ENCODE results near the gene SGCD.

The SGCD gene

GRCh38 chr5:156331181-156331580, 4.2 kb downstream of the SGCD start:
- Histone ChIP-seq H3K4me1 (ENCODE audit: control insufficient read depth, insufficient read depth, low read depth, low read length) (peaks cover 3% of the 10 kb centered on the region), H3K9ac (ENCODE audit: low read length) (no peak overlapping the region), H2AFZ (ENCODE audit: low read depth, low read length) (no peak overlapping the region), H2AK5ac (ENCODE audit: low read length, severe bottlenecking) (no peak overlapping the region), H3K4ac (ENCODE audit: low read depth in 1 of 2, low read length in 2 of 2) (no peak overlapping the region), H3K14ac (ENCODE audit: low read length in 2 of 2) (no peak overlapping the region), H2BK12ac (ENCODE audit: low read length in 2 of 2) (no peak overlapping the region), H3K27me3 (ENCODE audit: control insufficient read depth in 1 of 2, insufficient read depth in 1 of 2, low read length in 2 of 2) (no peaks in the 10 kb centered on the region), H3K4me2 (ENCODE audit: low read length, poor library complexity, severe bottlenecking) (no peak overlapping the region), H3K23ac (ENCODE audit: low read length in 2 of 2) (no peak overlapping the region), H2BK15ac (ENCODE audit: low read depth, poor library complexity, severe bottlenecking) (no peak overlapping the region), H3K36me3 (ENCODE audit: control insufficient read depth in 1 of 2, insufficient read depth in 2 of 2, low read depth in 1 of 2, low read length in 2 of 2) (peaks cover 0 to 4% of the 10 kb centered on the region in 2 experiments), H4K8ac (ENCODE audit: low read length) (no peak overlapping the region), H3K4me3 (ENCODE audit: insufficient read depth in 1 of 2, low read depth in 1 of 2, low read length in 2 of 2) (no peak overlapping the region), H4K91ac (ENCODE audit: low read length) (no peak overlapping the region), H3K18ac (ENCODE audit: low read depth in 1 of 2, low read length in 2 of 2) (no peak overlapping the region), H3K27ac (ENCODE audit: low read length, poor library complexity, severe bottlenecking) (no peak overlapping the region), H2BK120ac (ENCODE audit: low read depth, low read length) (no peak overlapping the region), H2BK5ac (ENCODE audit: low read depth, low read length, poor library complexity, severe bottlenecking) (no peak overlapping the region), H3K9me3 (ENCODE audit: control insufficient read depth, low read length) (no peaks in the 10 kb centered on the region), H3K79me1 (replicated peaks; ENCODE audit: low read length, poor library complexity, severe bottlenecking) (no peaks in the 10 kb centered on the region)
- WGBS: 96% methylated on average over 1 of the region's 1 CpG
- no peak for DNase-seq

GRCh38 chr5:156331845-156332244, 4.9 kb downstream of the SGCD start:
- no peaks in the 10 kb centered on the region for H3K79me1 ChIP-seq (replicated peaks; ENCODE audit: low read length, poor library complexity, severe bottlenecking)
- H4K91ac ChIP-seq (ENCODE audit: low read length): no peak overlapping the region
- H2BK12ac ChIP-seq (ENCODE audit: low read length in 2 of 2): no peak overlapping the region
- no peak overlapping the region for H3K4ac ChIP-seq (ENCODE audit: low read depth in 1 of 2, low read length in 2 of 2)
- H3K4me1 ChIP-seq (ENCODE audit: control insufficient read depth, insufficient read depth, low read depth, low read length): peaks cover 2% of the 10 kb centered on the region
- no peak for DNase-seq
- H2BK5ac ChIP-seq (ENCODE audit: low read depth, low read length, poor library complexity, severe bottlenecking): no peak overlapping the region
- no peak overlapping the region for H2AFZ ChIP-seq (ENCODE audit: low read depth, low read length)
- H2BK15ac ChIP-seq (ENCODE audit: low read depth, poor library complexity, severe bottlenecking): no peak overlapping the region
- WGBS: 89% methylated on average over 4 of the region's 6 CpGs
- H3K18ac ChIP-seq (ENCODE audit: low read depth in 1 of 2, low read length in 2 of 2): no peak overlapping the region
- H4K8ac ChIP-seq (ENCODE audit: low read length): no peak overlapping the region
- H3K36me3 ChIP-seq (ENCODE audit: control insufficient read depth in 1 of 2, insufficient read depth in 2 of 2, low read depth in 1 of 2, low read length in 2 of 2): peaks cover 0 to 4% of the 10 kb centered on the region in 2 experiments
- no peak overlapping the region for H2BK120ac ChIP-seq (ENCODE audit: low read depth, low read length)
- H3K14ac ChIP-seq (ENCODE audit: low read length in 2 of 2): no peak overlapping the region
- no peak overlapping the region for H2AK5ac ChIP-seq (ENCODE audit: low read length, severe bottlenecking)
- H3K27ac ChIP-seq (ENCODE audit: low read length, poor library complexity, severe bottlenecking): no peak overlapping the region
- H3K23ac ChIP-seq (ENCODE audit: low read length in 2 of 2): no peak overlapping the region
- H3K9me3 ChIP-seq (ENCODE audit: control insufficient read depth, low read length): no peaks in the 10 kb centered on the region
- no peak overlapping the region for H3K9ac ChIP-seq (ENCODE audit: low read length)
- H3K4me3 ChIP-seq (ENCODE audit: insufficient read depth in 1 of 2, low read depth in 1 of 2, low read length in 2 of 2): no peak overlapping the region
- H3K4me2 ChIP-seq (ENCODE audit: low read length, poor library complexity, severe bottlenecking): no peak overlapping the region
- H3K27me3 ChIP-seq (ENCODE audit: control insufficient read depth in 1 of 2, insufficient read depth in 1 of 2, low read length in 2 of 2): no peaks in the 10 kb centered on the region

GRCh38 chr5:156332245-156332644, 5.3 kb downstream of the SGCD start:
- no peak overlapping the region for H3K4me3 ChIP-seq (ENCODE audit: insufficient read depth in 1 of 2, low read depth in 1 of 2, low read length in 2 of 2)
- H2AFZ ChIP-seq (ENCODE audit: low read depth, low read length): no peak overlapping the region
- H3K36me3 ChIP-seq (ENCODE audit: control insufficient read depth in 1 of 2, insufficient read depth in 2 of 2, low read depth in 1 of 2, low read length in 2 of 2): peaks cover 0 to 4% of the 10 kb centered on the region in 2 experiments
- H3K14ac ChIP-seq (ENCODE audit: low read length in 2 of 2): no peak overlapping the region
- H3K23ac ChIP-seq (ENCODE audit: low read length in 2 of 2): no peak overlapping the region
- DNase-seq: no peak
- H2BK120ac ChIP-seq (ENCODE audit: low read depth, low read length): no peak overlapping the region
- H3K27me3 ChIP-seq (ENCODE audit: control insufficient read depth in 1 of 2, insufficient read depth in 1 of 2, low read length in 2 of 2): no peaks in the 10 kb centered on the region
- H3K9ac ChIP-seq (ENCODE audit: low read length): no peak overlapping the region
- H2BK12ac ChIP-seq (ENCODE audit: low read length in 2 of 2): no peak overlapping the region
- H3K18ac ChIP-seq (ENCODE audit: low read depth in 1 of 2, low read length in 2 of 2): no peak overlapping the region
- H3K4ac ChIP-seq (ENCODE audit: low read depth in 1 of 2, low read length in 2 of 2): no peak overlapping the region
- no peak overlapping the region for H3K4me2 ChIP-seq (ENCODE audit: low read length, poor library complexity, severe bottlenecking)
- H3K9me3 ChIP-seq (ENCODE audit: control insufficient read depth, low read length): no peaks in the 10 kb centered on the region
- no peak overlapping the region for H2BK15ac ChIP-seq (ENCODE audit: low read depth, poor library complexity, severe bottlenecking)
- H3K79me1 ChIP-seq (replicated peaks; ENCODE audit: low read length, poor library complexity, severe bottlenecking): no peaks in the 10 kb centered on the region
- no peak overlapping the region for H4K8ac ChIP-seq (ENCODE audit: low read length)
- H2AK5ac ChIP-seq (ENCODE audit: low read length, severe bottlenecking): no peak overlapping the region
- H3K4me1 ChIP-seq (ENCODE audit: control insufficient read depth, insufficient read depth, low read depth, low read length): no peaks in the 10 kb centered on the region
- H3K27ac ChIP-seq (ENCODE audit: low read length, poor library complexity, severe bottlenecking): no peak overlapping the region
- 42% methylated on average over 2 of the region's 2 CpGs for WGBS
- no peak overlapping the region for H2BK5ac ChIP-seq (ENCODE audit: low read depth, low read length, poor library complexity, severe bottlenecking)
- no peak overlapping the region for H4K91ac ChIP-seq (ENCODE audit: low read length)

GRCh38 chr5:156339139-156339841, 12.3 kb downstream of the SGCD start:
- no peak overlapping the region for H2BK15ac ChIP-seq (ENCODE audit: low read depth, poor library complexity, severe bottlenecking)
- H4K8ac ChIP-seq (ENCODE audit: low read length): no peak overlapping the region
- no peak overlapping the region for H3K9ac ChIP-seq (ENCODE audit: low read length)
- no peaks in the 10 kb centered on the region for H3K27me3 ChIP-seq (ENCODE audit: control insufficient read depth in 1 of 2, insufficient read depth in 1 of 2, low read length in 2 of 2)
- H3K4me3 ChIP-seq (ENCODE audit: insufficient read depth in 1 of 2, low read depth in 1 of 2, low read length in 2 of 2): no peak overlapping the region
- DNase-seq: no peak
- 71% methylated on average over 1 of the region's 2 CpGs for WGBS
- no peak overlapping the region for H3K14ac ChIP-seq (ENCODE audit: low read length in 2 of 2)
- no peak overlapping the region for H4K91ac ChIP-seq (ENCODE audit: low read length)
- no peaks in the 10 kb centered on the region for H3K9me3 ChIP-seq (ENCODE audit: control insufficient read depth, low read length)
- H3K4ac ChIP-seq (ENCODE audit: low read depth in 1 of 2, low read length in 2 of 2): no peak overlapping the region
- H2AK5ac ChIP-seq (ENCODE audit: low read length, severe bottlenecking): no peak overlapping the region
- no peak overlapping the region for H2BK12ac ChIP-seq (ENCODE audit: low read length in 2 of 2)
- no peak overlapping the region for H2AFZ ChIP-seq (ENCODE audit: low read depth, low read length)
- H3K4me1 ChIP-seq (ENCODE audit: control insufficient read depth, insufficient read depth, low read depth, low read length): no peaks in the 10 kb centered on the region
- no peak overlapping the region for H3K23ac ChIP-seq (ENCODE audit: low read length in 2 of 2)
- no peaks in the 10 kb centered on the region for H3K36me3 ChIP-seq (ENCODE audit: control insufficient read depth in 1 of 2, insufficient read depth in 2 of 2, low read depth in 1 of 2, low read length in 2 of 2)
- H3K79me1 ChIP-seq (replicated peaks; ENCODE audit: low read length, poor library complexity, severe bottlenecking): no peaks in the 10 kb centered on the region
- no peak overlapping the region for H2BK120ac ChIP-seq (ENCODE audit: low read depth, low read length)
- no peak overlapping the region for H3K4me2 ChIP-seq (ENCODE audit: low read length, poor library complexity, severe bottlenecking)
- H3K18ac ChIP-seq (ENCODE audit: low read depth in 1 of 2, low read length in 2 of 2): no peak overlapping the region
- no peak overlapping the region for H3K27ac ChIP-seq (ENCODE audit: low read length, poor library complexity, severe bottlenecking)
- no peak overlapping the region for H2BK5ac ChIP-seq (ENCODE audit: low read depth, low read length, poor library complexity, severe bottlenecking)

Data from mesenchymal stem cell (in vitro differentiated cells and primary cell).